Stimulated activated CD4-positive, alpha-beta T cell treated with anti-CD3 and anti-CD28 coated beads, Interleukin-15, amount 100 ng/mL, for 1 hour (primary cell): ENCODE measurements around the gene CREB3.
A peak's percentile ranks its signal among the peaks of the same experiment; 100 is the strongest.

ENCODE experiments used
- DNase-seq, 2 donors: peaks; one replicate each; pipeline ENCODE4 v3.0.0-alpha.2; 2020; ENCODE audit warnings: low read depth in 1 of 2, low spot score in 1 of 2

CREB3 gene

DNA sequence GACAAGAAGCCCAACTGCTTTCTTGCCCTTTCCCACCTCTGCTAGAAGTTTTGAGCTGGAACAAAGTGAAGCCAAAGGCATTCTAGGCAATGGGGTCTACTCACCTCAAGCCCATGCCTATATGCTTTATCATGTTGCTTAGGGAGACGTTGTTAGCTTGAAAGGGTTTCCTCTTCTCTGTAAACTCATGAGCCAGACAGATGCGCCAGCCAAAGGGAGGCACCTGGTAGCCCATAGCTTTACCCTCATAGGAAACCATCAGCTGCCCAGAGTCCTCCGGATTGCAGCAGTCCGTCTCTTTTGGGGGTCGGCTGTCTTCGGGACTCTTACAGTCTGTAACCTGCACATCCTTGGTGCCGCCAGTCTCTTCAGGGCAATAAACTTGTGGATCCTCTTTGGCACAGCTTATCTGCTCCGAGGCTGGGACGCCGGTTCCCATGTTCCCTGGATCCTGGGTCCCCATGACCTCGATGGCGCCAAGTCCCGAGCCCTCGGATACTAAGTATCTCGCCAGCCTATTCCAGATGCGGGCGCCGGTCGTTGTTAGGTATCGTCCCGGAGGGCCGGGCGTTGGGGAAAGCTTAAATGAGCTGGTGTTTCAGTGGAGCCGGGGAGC, 15.9 kb downstream of the CREB3 start:
- DNase-seq = no peak

DNA sequence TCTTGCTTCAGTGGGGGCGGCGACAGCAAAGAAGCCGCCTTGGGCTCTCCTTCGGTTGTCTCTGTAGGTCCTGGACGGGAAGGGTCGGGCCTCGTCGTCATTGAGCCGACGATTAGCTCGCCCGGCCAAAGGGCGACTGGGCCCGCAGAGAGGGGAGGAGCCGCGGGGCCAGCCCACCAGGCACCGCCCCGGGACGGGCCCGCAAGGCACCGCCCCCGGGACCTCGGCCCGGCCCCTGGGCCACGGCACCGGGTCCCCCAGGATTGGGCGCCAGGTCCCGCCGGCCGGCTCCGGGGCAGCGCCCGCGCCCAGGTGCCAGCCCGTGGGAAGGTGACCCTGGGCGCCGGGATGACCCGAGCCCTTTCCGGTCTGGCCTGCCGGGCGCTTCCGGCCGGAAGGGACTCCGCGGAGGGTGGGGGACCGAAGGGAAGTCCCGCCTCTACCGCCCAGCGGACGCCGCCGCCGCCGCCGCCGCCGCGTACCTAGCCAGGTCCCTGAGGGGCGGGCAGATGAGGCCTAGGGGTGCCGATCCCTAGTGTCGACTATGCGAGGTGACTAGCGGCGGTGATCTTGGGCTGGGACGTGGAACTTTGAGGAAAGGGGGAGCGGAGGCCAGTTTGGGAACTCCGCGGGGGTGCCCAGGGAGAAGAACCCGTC, 16.5 kb downstream of the CREB3 start, which contains the start of the genes GBA2 and RGP1:
Gene GBA2 (minus strand): TSS at position 371 of the 657 bp plus-strand sequence. CDS start 524 bp downstream, outside the sequence.
Gene RGP1 (plus strand): TSS at position 430 of the 657 bp plus-strand sequence. CDS start 469 bp downstream, outside the sequence.
- DNase-seq = peak; percentile 38 to 53

DNA sequence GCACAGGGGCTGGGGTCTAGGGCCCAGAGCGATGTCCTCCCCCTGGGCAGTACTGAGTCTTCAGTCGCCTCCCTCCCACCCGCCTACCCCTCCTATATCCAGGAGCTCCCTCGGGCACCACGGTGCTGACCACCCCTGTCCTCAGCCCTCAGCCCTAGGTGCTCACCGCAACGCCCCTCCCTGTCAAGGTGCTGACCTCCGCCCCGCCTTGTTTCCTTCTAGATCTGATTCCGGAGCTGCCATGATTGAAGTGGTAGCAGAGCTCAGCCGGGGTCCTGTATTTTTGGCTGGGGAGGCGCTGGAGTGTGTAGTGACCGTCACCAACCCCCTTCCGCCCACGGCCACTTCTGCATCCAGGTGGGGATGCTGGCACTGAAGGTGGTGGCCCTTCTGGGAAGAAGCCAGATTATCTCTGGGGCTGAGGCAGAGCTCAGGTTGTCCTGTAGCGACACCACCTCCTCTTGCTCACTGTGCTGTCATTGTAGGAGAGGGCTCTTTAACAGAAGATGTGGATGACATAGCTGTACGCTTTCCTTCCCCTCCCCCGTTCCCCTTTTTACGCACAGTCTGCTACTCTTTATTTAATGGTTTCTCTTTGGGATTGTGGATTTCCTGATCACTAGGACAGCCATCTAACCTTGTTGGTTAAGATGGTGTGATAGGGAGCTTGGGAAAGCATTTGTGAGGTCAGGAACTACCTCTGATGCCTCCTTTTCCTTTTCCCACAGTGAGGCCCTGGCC, 17.2 kb downstream of the CREB3 start:
- DNase-seq = no peak

DNA sequence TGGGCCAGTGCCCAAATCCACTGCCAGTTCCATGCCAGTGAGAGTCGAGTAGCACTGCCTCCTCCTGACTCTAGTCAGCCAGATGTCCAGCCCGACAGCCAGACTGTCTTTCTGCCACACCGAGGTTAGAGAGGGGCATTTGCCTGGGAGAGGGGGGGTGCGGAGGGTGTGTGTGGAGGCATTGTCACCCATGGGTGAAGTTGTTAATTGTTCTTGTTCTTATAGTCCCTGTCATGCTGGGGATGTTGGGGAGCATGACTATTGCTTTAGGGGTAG, 17.7 kb downstream of the CREB3 start:
- DNase-seq = no peak

DNA sequence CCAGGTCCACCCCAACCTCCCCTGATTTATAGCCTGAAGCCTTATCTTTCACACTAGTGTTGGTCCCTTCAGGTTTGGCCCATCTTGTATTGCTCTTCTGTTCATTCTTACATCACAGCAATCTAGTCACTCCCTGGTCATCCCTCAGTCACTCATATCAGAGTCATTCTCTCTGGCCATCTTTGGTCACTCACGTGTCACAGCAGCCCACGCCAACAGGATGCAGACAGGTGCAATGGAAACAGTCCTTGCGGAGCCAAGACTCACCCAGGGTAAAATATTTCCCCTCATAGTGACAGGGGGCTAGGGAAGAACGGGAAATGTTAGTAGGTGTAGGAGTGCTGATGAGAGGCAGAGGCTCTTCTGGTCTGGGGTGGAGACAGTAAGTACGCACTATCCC, 21.0 kb downstream of the CREB3 start:
- DNase-seq = no peak

DNA sequence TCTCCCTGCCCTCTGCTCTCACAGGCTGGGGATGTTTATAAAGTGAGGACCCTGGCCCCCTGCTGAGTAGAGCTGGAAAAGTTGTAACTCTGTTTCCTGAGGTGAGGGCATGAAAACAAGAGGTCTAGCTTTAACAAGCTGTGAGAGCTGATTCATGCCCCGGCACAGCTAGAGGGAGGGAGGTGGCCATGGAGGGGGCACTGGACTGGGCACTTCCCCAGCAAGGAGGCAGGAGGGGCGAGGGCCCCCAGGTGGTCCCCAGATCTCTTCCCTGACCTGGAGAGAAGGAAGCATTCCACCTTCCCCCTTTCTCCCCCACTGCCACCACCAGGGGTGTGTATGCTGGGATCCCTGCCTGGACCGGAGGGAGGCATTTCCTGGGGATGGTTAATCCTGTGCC, 21.8 kb downstream of the CREB3 start, which contains the start of gene MSMP:
Gene MSMP (minus strand): TSS at position 13 of the 400 bp plus-strand sequence. CDS start 147 bp downstream, outside the sequence.
- DNase-seq = no peak

DNA sequence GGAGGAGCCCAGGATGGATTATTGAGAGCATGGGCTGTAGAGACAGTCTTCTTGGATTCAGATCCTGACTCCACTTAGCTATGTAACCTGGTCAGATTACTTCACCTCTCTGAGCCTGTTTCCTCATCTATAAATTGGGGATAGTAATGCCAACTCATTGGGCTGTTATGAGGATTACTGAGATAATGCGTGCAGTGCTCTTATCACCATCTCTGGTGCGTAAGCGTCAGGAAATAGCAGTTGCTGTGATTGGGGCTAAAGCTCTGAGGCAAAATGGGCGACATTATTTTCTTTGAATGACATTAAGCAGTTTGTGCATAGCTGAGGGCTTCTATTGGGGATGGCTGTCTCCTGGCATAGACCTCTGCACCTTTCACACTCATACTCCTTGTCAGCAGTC, 22.6 kb downstream of the CREB3 start:
- DNase-seq = no peak

DNA sequence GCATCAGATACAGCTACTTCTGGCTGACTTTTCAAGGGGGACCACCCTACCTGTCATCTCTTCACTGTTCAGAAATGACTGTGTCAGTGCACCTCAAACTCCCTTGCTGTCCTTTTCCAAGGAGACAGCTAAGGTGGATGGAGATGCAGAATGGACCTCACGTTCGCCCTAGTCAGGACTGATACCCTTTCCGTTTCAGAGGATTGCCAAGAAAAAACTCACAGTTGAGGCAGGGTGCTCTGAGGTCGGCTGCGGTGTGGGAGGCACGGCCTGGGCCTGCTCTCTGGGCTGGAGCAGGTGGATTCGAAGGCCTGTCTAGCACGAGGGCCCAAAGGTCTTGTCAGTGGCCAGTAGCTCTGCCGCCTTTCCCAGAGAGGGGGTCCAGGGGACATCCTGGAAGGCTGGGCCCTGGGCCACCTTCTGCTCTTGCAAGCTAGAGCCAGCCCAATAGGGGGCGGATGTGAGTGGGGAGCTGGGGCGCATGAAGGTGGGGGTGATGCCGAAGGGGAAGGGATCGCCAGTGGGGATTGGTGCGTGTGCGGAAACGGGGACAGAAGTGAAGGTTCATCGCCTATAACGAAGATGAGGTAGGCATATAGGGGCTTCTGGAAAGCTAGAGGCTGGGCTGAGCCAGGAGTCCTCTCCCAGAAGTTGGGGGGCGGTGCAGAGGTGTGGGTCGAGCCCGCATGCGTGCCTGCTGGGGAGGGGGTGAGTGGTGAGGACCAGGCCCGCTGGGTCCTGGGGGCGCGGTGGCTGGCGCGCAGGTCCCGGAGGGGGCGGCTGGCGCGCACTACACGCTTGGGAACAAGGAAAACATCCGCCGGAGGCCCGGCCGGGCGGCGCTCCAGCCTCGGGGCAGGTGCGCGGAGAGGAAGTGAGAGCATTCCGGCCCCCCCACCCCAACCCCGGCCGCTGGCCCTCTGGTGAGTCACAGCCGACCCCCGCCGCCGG, 24.1 kb downstream of the CREB3 start:
- DNase-seq = peak; percentile 55 to 64

DNA sequence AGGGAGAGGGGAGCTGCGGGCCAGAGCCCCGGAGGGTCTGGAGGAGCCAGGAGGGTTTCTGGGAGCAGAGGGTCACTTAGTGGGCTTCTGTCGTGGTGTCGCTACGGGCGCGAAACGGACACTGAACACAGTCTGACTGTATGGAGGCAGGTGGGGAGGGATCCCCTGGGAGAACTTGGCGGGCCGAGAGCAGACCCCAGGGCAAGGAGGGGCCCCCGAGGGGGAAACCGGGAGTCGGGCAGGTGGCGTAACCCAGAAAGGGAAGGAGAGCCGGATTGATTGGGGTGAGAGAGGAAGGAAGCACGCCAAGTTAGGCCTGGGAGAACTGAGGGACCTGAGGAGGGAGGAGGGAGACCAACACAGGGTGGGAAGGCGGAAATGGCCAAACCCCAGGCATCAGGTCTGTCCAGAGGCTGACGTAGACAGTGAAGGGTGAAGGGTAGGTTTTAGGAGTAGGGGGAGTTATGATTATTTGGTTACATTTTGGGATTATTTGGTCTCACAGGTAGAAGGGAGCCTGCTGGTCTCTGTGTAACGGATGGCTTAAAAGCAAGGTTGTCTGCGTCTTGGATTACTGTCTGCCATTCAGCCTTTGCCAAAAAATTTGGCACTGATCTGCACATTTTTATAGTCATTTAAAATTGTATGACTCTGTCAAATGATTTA, 24.9 kb downstream of the CREB3 start:
- no peak for DNase-seq

DNA sequence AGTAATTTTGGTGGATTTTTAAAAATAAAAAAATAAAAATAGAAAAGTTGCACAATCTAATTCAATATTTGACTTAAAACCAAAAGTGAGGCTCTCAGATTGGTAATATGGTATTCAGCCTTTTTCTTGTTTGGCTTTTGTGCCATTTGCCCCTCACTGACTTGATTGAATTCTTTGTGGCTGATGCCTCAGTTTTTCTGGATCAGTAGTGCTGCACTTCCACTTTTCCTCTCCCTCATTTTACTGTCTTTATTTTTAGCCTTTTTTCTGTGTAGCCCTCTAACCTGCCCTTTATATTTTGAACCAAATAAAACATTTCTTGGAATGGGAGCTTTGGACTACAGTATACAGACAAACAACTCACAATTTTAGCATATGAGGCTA, 25.4 kb downstream of the CREB3 start:
- no peak for DNase-seq

DNA sequence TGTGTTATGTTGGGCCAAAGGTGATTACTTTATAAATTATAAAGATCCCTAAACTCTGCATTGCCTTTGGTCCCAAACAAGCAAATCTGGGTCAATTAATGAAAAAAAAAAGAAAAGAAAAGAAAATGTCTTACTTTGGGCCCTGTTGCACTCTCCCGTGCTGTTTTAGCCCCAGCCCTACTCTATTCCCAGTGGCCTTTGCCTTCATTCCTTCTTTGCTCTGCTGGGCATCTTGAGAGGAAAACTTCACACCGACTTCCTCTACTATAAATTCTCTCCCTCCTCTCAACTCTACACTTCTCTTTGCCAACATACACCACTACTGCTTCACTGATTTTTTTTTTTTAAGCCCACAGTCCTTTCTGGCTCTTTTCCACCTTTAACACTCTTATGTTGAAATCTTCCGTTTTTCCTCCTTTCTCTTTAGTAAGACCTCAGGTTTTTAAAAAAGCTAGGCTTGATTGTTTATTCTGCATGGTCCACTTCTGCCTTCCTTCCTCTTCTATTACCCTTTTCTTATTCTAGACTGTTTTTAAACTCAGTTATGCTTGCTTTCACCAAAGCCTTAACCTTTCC, 26.1 kb downstream of the CREB3 start:
- DNase-seq = no peak

DNA sequence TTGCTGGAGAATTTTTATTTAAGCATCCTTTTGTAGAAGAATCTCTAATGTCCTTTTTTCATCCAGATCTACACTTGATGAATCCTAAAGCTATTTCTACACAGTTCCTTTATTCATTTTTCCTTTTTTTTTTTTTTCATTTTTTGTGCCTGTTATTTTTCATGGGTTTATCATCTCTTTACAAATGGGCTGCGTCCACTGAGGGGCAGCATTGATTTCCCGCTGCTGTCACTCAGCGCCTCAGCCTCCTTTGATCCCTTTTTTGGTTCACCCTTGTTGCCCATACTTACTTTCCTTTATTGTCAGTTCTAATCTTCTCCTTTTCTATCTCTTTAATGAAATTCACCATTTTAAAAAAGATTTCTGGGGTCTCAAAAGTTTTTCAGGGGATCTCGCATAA, 27.3 kb downstream of the CREB3 start:
- no peak for DNase-seq

DNA sequence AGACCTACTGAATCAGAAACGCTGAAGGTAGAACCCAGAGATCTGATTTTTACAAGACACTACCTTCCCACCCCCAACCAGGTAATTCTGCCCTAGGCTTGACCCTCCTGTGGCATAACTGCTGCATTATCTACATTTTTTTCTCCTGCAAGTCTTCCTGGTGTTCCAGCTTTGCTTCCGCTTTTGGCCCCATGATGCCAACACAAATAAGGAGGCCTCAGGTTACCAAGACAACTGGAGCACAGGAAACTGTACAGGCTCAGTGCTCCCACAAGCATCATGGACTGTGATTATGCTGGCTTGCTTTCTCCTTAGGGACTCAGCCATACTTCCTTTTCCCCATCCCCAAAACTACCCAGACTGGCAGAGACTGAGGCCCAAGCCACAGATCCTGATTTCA, 28.2 kb downstream of the CREB3 start:
- DNase-seq = no peak

DNA sequence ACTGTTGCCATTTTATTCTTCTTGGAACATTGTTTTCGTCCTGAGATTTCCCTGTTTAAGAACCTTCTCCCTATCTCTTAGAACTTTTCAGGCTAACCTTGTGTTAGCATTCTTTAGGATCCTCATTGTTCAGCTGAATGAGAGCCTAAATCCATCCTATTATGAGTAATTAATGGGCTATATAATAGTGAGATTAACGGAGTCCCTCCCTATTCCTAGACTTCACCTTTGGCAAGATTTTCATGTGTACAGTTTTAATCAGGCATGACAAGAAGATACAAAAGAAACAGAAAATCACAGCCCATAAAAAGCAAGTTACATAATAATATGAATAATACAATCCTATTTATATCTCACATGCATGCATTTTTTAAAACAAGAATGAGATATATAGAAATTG, 30.7 kb downstream of the CREB3 start:
- no peak for DNase-seq

DNA sequence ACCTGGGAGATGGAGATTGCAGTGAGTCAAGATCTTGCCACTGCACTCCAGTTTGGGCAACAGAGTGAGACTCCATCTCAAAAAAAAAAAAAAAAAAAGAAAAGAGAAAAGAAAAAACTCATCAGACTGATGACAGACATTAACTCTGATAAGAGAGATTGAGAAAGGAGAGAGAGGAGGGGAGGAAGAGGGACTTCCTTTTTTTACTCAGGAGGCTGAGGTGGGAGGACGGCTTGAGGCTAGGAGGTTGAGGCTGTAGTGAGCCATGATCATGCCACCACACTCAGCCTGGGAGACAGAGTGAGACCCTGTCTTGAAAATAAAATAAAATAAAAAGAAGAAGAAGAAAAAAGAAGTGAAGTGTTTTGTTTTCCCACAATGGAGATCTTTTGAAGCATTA, 31.3 kb downstream of the CREB3 start:
- DNase-seq = no peak

DNA sequence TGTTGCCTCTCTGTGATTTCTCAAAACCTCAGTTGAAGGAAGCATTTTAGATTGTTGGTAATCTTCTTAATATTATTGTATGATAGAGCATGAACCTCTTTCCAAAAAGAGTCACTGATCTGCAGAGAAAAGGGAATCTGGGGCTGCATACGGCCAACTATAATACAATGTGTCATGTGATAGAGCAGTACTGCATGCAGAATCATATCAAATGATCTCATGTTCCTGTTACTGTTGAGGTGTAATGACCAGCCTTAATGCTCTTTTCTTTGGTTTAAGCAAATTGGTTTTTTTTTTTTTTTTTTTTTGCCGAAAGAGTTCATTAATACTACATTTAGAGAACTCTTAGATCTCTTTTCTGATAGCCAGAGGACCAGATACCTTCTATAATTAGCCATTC, 34.5 kb downstream of the CREB3 start:
- DNase-seq = no peak

DNA sequence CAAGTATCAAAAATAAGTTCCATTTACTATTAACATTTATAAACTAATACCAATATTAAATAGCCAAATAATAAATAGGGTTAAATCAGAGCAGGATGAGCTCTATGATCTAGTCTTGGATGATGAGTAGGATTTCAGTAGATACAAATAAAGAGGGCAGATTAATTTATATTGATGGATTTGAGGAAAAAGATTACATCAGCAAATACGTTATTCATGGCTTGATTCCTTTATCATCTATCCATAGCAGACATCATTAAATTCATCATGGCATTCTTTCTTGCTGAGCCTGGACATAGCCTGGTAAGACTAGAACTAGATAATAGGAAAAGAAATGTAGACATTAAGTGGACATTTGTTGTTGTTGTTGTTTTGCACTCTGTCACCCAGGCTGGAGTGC, 35.0 kb downstream of the CREB3 start:
- DNase-seq = no peak

DNA sequence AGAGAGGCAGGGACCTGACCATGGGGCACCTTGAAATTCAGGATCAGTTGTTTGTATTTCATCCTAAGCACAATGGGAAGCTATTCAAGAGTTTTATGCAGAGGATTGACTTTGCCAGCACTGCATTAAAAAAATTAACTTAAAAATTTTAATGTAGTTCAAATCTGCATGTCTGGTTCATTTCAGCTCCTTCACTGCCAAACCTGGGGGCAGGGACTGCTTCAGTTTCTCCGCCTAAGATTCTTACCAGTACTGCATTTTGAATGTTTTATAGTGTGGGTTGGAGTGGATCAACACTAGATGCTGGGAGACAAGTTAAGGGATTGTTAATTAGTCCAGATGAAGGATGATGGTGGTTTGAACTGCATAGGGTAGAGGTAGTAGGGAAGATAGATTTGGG, 37.3 kb downstream of the CREB3 start:
- no peak for DNase-seq

DNA sequence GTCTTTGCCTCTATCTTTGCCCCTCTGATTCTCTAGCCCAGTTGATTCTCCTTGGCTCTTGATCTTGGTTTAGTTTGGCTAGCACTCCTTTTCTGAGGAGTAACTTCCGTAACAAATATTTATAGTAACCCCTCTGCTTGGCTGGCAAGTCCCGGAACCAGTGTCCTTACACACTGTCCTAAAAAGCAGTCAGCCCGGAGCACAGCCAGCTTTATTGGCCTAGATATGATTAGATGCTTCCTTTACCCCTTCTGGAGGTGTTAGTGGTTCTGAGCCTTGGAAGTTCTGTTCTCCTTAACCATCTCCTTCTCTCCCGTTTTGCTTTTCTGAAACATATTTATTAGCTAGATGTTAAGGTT, 38.6 kb downstream of the CREB3 start:
- no peak for DNase-seq

DNA sequence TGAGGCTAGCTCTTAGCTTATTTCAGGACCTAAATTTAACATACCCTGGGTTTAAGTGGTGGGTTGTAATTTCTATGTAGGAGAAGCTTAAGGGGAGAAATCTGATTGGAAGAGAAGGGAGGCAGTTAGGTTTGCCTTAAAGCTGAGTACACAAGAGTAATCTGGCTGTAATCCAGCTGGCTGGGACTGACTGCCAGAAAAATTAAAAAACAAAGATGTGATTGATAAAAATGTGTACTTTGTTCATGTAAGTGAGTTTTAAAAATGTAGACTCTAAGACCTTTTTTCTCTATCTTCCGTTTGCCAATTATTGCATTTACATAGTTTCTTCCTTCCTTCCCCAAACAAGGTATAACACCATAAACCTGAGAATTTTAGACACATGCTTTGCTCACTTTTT, 39.1 kb downstream of the CREB3 start:
- DNase-seq = no peak

DNA sequence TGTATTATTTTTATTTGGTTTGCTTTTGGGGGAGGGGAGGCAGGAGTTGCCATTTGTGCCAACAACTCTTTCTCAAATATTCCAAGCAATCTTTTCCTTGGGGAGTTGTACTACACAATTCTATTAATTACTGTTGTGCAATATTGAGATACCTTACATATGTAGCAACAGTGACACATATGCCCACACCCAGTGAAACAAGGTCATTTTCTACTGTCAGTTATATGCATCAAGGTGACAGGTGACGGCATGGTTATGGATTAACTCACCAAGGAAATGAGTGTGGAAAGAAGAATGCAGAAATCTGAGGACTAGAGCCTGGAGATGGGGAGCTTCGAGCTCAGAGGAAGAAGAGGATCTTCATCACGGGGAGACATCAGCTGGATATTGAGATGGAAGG, 39.5 kb downstream of the CREB3 start:
- DNase-seq = no peak
